H9 (cell line): ENCODE data around the gene QSOX1. TPM values are rescaled to one million over a fixed set of nuclear protein-coding genes. Genes with fewer than 3 reads are reported as not detected.

Source experiments
- DNase-seq: peaks from one replicate; pipeline ENCODE4 v3.0.0-alpha.2; 2017
- H2AFZ ChIP-seq: one replicate; pipeline ENCODE4 v1.6.1; 2013; ENCODE audit warnings: mild to moderate bottlenecking, low read length, control low read depth, moderate library complexity
- H2AK5ac ChIP-seq: 2 replicates; pipeline ENCODE4 v1.6.1; 2013; ENCODE audit warnings: low read length, control low read depth, mixed read lengths; ENCODE audit not compliant: insufficient read length
- H2BK120ac ChIP-seq: one replicate; pipeline ENCODE4 v1.6.1; 2013; ENCODE audit warnings: low read depth, mild to moderate bottlenecking, low read length, control low read depth, inconsistent platforms; ENCODE audit not compliant: poor library complexity, severe bottlenecking
- H2BK12ac ChIP-seq: 2 replicates; pipeline ENCODE4 v1.6.1; 2013; ENCODE audit warnings: low read length, control low read depth, mixed read lengths, low read depth; ENCODE audit not compliant: insufficient read length
- H2BK15ac ChIP-seq: 2 replicates; pipeline ENCODE4 v1.6.1; 2013; ENCODE audit warnings: low read depth, low read length, control low read depth
- H2BK20ac ChIP-seq: one replicate; pipeline ENCODE4 v1.6.1; 2013; ENCODE audit warnings: low read depth, mild to moderate bottlenecking, low read length, control low read depth, inconsistent platforms; ENCODE audit not compliant: poor library complexity, severe bottlenecking
- H2BK5ac ChIP-seq: 2 replicates; pipeline ENCODE4 v1.6.1; 2013; ENCODE audit warnings: low read length, control low read depth, mixed read lengths; ENCODE audit not compliant: insufficient read length
- H3K14ac ChIP-seq: 2 replicates; pipeline ENCODE4 v1.6.1; 2013; ENCODE audit warnings: low read length, control low read depth; ENCODE audit not compliant: insufficient read depth
- H3K18ac ChIP-seq: 2 replicates; pipeline ENCODE4 v1.6.1; 2013; ENCODE audit warnings: low read depth, mild to moderate bottlenecking, mixed read lengths, low read length, control low read depth; ENCODE audit not compliant: insufficient read length
- H3K23ac ChIP-seq: 2 replicates; pipeline ENCODE4 v1.6.1; 2013; ENCODE audit warnings: low read length, control low read depth, mixed read lengths, low read depth; ENCODE audit not compliant: insufficient read length
- H3K23me2 ChIP-seq: 2 replicates; pipeline ENCODE4 v1.6.1; 2013; ENCODE audit warnings: low read depth, mild to moderate bottlenecking, mixed read lengths, low read length, control low read depth; ENCODE audit not compliant: insufficient read length, poor library complexity, severe bottlenecking
- H3K27ac ChIP-seq: 2 replicates; pipeline ENCODE4 v1.5.1; 2013; ENCODE audit warnings: low read length, control low read depth, mixed read lengths, low read depth; ENCODE audit not compliant: insufficient read length
- H3K27me3 ChIP-seq: 2 replicates; pipeline ENCODE4 v1.6.1; 2013; ENCODE audit warnings: low read length, control low read depth, inconsistent platforms; ENCODE audit not compliant: insufficient read depth
- H3K4ac ChIP-seq: 2 replicates; pipeline ENCODE4 v1.6.1; 2013; ENCODE audit warnings: low read depth, mild to moderate bottlenecking, control low read depth, inconsistent platforms, low read length, moderate library complexity
- H3K4me1 ChIP-seq: 2 replicates; pipeline ENCODE4 v1.6.1; 2013; ENCODE audit warnings: low read length, control low read depth, inconsistent platforms; ENCODE audit not compliant: insufficient read depth
- H3K4me2 ChIP-seq: 2 replicates; pipeline ENCODE4 v1.6.1; 2013; ENCODE audit warnings: low read length, control low read depth, mixed read lengths; ENCODE audit not compliant: insufficient read length, insufficient read depth
- H3K56ac ChIP-seq: 2 replicates; pipeline ENCODE4 v1.6.1; 2013; ENCODE audit warnings: low read depth, mild to moderate bottlenecking, mixed read lengths, low read length, control low read depth; ENCODE audit not compliant: insufficient read length
- H3K79me1 ChIP-seq: 2 replicates; pipeline ENCODE4 v1.6.1; 2013; ENCODE audit warnings: low read depth, mild to moderate bottlenecking, moderate library complexity, low read length, control low read depth, inconsistent platforms; ENCODE audit not compliant: insufficient read depth, poor library complexity, severe bottlenecking
- H3K79me2 ChIP-seq: 2 replicates; pipeline ENCODE4 v1.6.1; 2013; ENCODE audit warnings: low read length, control low read depth, inconsistent platforms; ENCODE audit not compliant: insufficient read depth
- H3K9ac ChIP-seq: 2 replicates; pipeline ENCODE4 v1.6.1; 2013; ENCODE audit warnings: low read length, control low read depth, mixed read lengths; ENCODE audit not compliant: insufficient read length; ENCODE audit errors: extremely low read depth
- H3K9me3 ChIP-seq: one replicate; pipeline ENCODE4 v1.6.1; 2013; ENCODE audit warnings: low read depth, low read length, inconsistent platforms; ENCODE audit not compliant: control insufficient read depth
- H3T11ph ChIP-seq: one replicate; pipeline ENCODE4 v1.6.1; 2013; ENCODE audit warnings: mild to moderate bottlenecking, low read length, control low read depth, inconsistent platforms
- H4K20me1 ChIP-seq: one replicate; pipeline ENCODE4 v1.6.1; 2013; ENCODE audit not compliant: control insufficient read depth, insufficient read length, insufficient read depth
- H4K5ac ChIP-seq: 2 replicates; pipeline ENCODE4 v1.6.1; 2013; ENCODE audit warnings: low read depth, mild to moderate bottlenecking, mixed read lengths, low read length, control low read depth; ENCODE audit not compliant: insufficient read length
- H4K8ac ChIP-seq: replicated peaks from 2 replicates; pipeline ENCODE4 v1.6.1; 2013; ENCODE audit warnings: low read length, control low read depth, mixed read lengths, low read depth; ENCODE audit not compliant: insufficient read length
- H4K91ac ChIP-seq: 2 replicates; pipeline ENCODE4 v1.6.1; 2013; ENCODE audit warnings: low read depth, mild to moderate bottlenecking, moderate library complexity, mixed read lengths, low read length, control low read depth; ENCODE audit not compliant: insufficient read length
- H3K27ac Mint-ChIP-seq, 3 experiments: 2 replicates in 2 of 3; 3 replicates in 1 of 3; pipeline ENCODE4 v1.8.0; 2020 to 2021; ENCODE audit warnings: mixed read lengths in 3 of 3, mild to moderate bottlenecking in 1 of 3, moderate library complexity in 1 of 3
- H3K27me3 Mint-ChIP-seq: 2 replicates; pipeline ENCODE4 v1.8.0; 2021; ENCODE audit warnings: low read depth, mild to moderate bottlenecking, moderate library complexity, mixed read lengths
- H3K36me3 Mint-ChIP-seq, 3 experiments: 2 replicates in 2 of 3; 3 replicates in 1 of 3; pipeline ENCODE4 v1.8.0; 2020 to 2021; ENCODE audit warnings: low read depth in 3 of 3, mixed read lengths in 3 of 3; ENCODE audit not compliant: insufficient read depth in 1 of 3
- H3K4me1 Mint-ChIP-seq, 2 experiments: 2 replicates each; pipeline ENCODE4 v1.8.0; 2020; ENCODE audit warnings: mixed read lengths in 2 of 2
- H3K4me3 Mint-ChIP-seq, 2 experiments: 2 replicates in 1 of 2; 3 replicates in 1 of 2; pipeline ENCODE4 v1.8.0; 2020 to 2021; ENCODE audit warnings: mild to moderate bottlenecking in 2 of 2, mixed read lengths in 2 of 2, moderate library complexity in 1 of 2
- H3K9me3 Mint-ChIP-seq, 2 experiments: 2 replicates in 1 of 2; 3 replicates in 1 of 2; pipeline ENCODE4 v1.8.0; 2020; ENCODE audit warnings: mild to moderate bottlenecking in 2 of 2, mixed read lengths in 2 of 2, moderate library complexity in 1 of 2
- WGBS: extraction: QIAGEN DNeasy Blood & Tissue Kit; methylation state at CpG from one replicate; pipeline ENCODE4 v1.1.7; 2013; ENCODE audit warnings: missing lambda C conversion rate, low lambda C conversion rate, mixed read lengths; ENCODE audit not compliant: insufficient read length; ENCODE audit errors: extremely low coverage; 5-methylcytosine and 5-hydroxymethylcytosine counted together
- total RNA-seq: library from RNA; stranded (reverse); gene quantifications from 2 replicates; pipeline ENCODE4 v1.2.1, GENCODE V29; 2021
- TF ChIP-seq, protein P1 (sequence below): fragments of 200-600 bp; sonication (generic); conservative IDR thresholded peaks from 3 replicates; pipeline ENCODE4 v1.8.0; 2021; ENCODE audit warnings: antibody characterized with exemption, mild to moderate bottlenecking

QSOX1 gene
- total RNA-seq, 1 experiment from 2014 or later: 79.2 TPM

DNA sequence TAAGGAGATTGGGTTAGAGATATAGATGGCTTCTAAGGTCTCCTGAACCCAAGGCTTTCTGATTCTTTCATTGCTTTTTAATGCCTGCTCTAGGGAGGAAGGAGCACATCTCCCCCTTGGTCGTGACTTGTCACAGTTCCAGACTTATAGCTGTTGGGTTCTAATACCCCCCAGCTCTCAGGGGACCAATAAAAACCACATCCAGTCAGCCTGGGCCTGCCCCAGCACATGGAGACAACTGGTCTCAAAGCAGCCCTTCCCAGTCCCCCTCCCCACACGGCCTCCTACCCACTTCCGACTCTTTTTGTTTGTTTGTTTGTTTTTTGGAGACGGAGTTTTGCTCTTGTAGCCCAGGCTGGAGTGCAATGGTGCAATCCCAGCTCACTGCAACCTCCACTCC is 23.3 kb downstream of the QSOX1 start:
- H3T11ph ChIP-seq: no peak overlapping the region
- no peak overlapping the region for H2BK12ac ChIP-seq
- no peak overlapping the region for H3K4me3 Mint-ChIP-seq
- H2AK5ac ChIP-seq: no peak overlapping the region
- no peaks in the 10 kb centered on the region for H3K27me3 Mint-ChIP-seq
- H3K36me3 Mint-ChIP-seq: peaks cover 3 to 10% (median 5%) of the 10 kb centered on the region in 3 experiments; a peak in 4 of 7 replicates
- no peak overlapping the region for H2BK15ac ChIP-seq
- H2BK20ac ChIP-seq: no peak overlapping the region
- H2BK120ac ChIP-seq: no peak overlapping the region
- H3K4me2 ChIP-seq: no peak overlapping the region
- H3K18ac ChIP-seq: no peak overlapping the region
- H4K91ac ChIP-seq: no peak overlapping the region
- no peaks in the 10 kb centered on the region for H3K79me2 ChIP-seq
- DNase-seq: no peak
- H3K4me1 Mint-ChIP-seq: peaks cover 0 to 6% of the 10 kb centered on the region in 2 experiments; a peak in 2 of 4 replicates
- H3K9ac ChIP-seq: no peak overlapping the region
- H3K4me1 ChIP-seq: no peaks in the 10 kb centered on the region
- no peak overlapping the region for H3K4ac ChIP-seq
- H2AFZ ChIP-seq: no peak overlapping the region
- no peak overlapping the region for H3K23ac ChIP-seq
- no peak overlapping the region for H3K27ac ChIP-seq
- no peaks in the 10 kb centered on the region for H4K20me1 ChIP-seq
- no peaks in the 10 kb centered on the region for H3K79me1 ChIP-seq
- H4K5ac ChIP-seq: no peak overlapping the region
- TF ChIP-seq, protein P1, sequence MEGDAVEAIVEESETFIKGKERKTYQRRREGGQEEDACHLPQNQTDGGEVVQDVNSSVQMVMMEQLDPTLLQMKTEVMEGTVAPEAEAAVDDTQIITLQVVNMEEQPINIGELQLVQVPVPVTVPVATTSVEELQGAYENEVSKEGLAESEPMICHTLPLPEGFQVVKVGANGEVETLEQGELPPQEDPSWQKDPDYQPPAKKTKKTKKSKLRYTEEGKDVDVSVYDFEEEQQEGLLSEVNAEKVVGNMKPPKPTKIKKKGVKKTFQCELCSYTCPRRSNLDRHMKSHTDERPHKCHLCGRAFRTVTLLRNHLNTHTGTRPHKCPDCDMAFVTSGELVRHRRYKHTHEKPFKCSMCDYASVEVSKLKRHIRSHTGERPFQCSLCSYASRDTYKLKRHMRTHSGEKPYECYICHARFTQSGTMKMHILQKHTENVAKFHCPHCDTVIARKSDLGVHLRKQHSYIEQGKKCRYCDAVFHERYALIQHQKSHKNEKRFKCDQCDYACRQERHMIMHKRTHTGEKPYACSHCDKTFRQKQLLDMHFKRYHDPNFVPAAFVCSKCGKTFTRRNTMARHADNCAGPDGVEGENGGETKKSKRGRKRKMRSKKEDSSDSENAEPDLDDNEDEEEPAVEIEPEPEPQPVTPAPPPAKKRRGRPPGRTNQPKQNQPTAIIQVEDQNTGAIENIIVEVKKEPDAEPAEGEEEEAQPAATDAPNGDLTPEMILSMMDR: no peak
- no peak overlapping the region for H2BK5ac ChIP-seq
- H3K23me2 ChIP-seq: no peaks in the 10 kb centered on the region
- no peaks in the 10 kb centered on the region for H3K9me3 Mint-ChIP-seq
- no peaks in the 10 kb centered on the region for H3K9me3 ChIP-seq
- no peak overlapping the region for H4K8ac ChIP-seq
- no peak overlapping the region for H3K56ac ChIP-seq
- WGBS: no CpG with 5 or more reads among the region's 4 CpGs
- peak overlapping the region in 1 of 3 experiments; percentile 40; a peak in 2 of 7 replicates for H3K27ac Mint-ChIP-seq
- no peak overlapping the region; the same call in 1 of the 2 replicates for H3K14ac ChIP-seq
- H3K27me3 ChIP-seq: no peaks in the 10 kb centered on the region
